GM18505 (cell line): ENCODE measurements around the gene GRIK5.

Source experiments
- ATAC-seq: cut with Tn5 transposase; IDR thresholded peaks from one replicate; pipeline ENCODE4 v1.9.1; 2021; ENCODE audit not compliant: unreplicated experiment
- POLR2A ChIP-seq: IDR thresholded peaks from 4 replicates; pipeline ENCODE4 v1.6.1; 2011; ENCODE audit warnings: borderline replicate concordance; ENCODE audit not compliant: insufficient read depth, insufficient read length; ENCODE audit errors: extremely low read depth

GRIK5 gene

DNA sequence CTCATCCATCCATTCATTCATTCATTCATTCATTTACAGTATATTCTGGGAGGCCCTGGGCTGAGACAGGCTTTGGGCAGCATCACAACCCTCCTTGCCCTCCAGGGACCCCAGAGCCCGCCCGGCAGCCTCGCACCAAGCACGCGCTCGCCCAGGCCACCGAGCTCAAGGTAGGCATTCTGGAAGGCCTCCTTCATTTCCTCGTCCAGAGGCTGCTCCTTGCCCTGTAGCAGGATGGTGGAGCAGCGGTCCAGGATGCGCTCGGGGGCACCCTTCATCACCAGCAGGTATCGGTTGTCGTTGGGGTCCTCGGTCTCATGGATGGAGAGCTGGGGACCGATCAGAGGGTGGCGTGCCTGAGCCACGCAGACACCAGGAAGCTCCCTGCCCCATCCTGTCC is 91.5 kb downstream of the GRIK5 start:
- no peak for ATAC-seq
- no peak for TF ChIP-seq POLR2A

- no peak for TF ChIP-seq POLR2A
- no peak for ATAC-seq
Observed at GRCh38 chr19:41977916-41978315, 92.1 kb downstream of the GRIK5 start.

- ATAC-seq: no peak
- no peak for TF ChIP-seq POLR2A
Observed at GRCh38 chr19:41974652-41975051, 95.4 kb downstream of the GRIK5 start.

DNA sequence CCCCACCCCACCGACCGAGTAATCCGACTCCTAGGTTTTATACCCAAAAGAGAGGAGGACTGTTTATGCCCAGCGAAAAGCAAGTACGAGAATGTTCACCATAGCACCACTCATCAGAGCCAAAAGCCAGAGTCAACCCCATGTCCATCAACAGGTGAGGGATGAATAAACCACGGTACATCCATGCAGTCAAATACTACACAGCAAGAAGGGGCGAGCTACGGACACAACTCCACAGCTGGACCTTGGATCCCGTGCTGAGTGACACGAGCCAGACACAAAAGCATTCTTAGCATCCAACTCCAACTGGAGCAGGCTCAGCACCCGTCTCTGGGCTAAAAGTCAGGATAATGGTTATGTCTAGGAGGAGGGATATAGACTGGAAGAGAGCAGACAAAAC is 98.6 kb downstream of the GRIK5 start:
- no peak for ATAC-seq

GRCh38 chr19:41969772-41970458 is 100.1 kb downstream of the GRIK5 start:
- no peak for ATAC-seq
- TF ChIP-seq POLR2A: no peak

More for the DNA sequence above, 98.6 kb downstream of the GRIK5 start:
- no peak for TF ChIP-seq POLR2A

- TF ChIP-seq POLR2A: no peak
- no peak for ATAC-seq
Observed at GRCh38 chr19:41968751-41969595, 101.0 kb downstream of the GRIK5 start.

GRCh38 chr19:41967054-41967783 is 102.8 kb downstream of the GRIK5 start:
- ATAC-seq: no peak
- TF ChIP-seq POLR2A: no peak

- TF ChIP-seq POLR2A: no peak
- no peak for ATAC-seq
Observed at GRCh38 chr19:41965106-41965505, 104.9 kb downstream of the GRIK5 start.

DNA sequence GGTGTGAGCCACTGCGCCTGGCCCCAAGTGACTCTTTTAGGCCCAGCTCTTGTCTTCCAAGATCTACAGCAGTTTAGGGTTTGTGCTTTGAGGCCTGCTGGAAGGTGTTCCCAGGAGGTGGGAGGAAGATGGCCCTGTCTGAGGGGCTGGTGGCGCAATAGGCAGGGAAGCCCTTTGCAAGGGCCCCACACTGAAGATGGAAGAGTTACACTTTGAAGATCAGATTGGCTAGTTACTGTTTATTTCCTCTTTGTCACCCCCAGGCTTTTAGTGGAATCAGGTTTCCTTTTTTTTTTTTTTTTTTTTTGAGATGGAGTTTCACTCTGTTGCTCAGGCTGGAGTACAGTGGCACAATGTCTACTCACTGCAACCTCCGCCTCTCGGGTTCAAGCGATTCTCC is 109.0 kb downstream of the GRIK5 start:
- no peak for ATAC-seq
- no peak for TF ChIP-seq POLR2A

- ATAC-seq: peak; percentile 82
- TF ChIP-seq POLR2A: peak; percentile 42
Observed at GRCh38 chr19:41959056-41960053, 110.7 kb downstream of the GRIK5 start, which contains the start of gene RABAC1. Gene RABAC1, minus strand, starts transcription at chr19:41959321. Its CDS starts 29 bp downstream, at chr19:41959292.

DNA sequence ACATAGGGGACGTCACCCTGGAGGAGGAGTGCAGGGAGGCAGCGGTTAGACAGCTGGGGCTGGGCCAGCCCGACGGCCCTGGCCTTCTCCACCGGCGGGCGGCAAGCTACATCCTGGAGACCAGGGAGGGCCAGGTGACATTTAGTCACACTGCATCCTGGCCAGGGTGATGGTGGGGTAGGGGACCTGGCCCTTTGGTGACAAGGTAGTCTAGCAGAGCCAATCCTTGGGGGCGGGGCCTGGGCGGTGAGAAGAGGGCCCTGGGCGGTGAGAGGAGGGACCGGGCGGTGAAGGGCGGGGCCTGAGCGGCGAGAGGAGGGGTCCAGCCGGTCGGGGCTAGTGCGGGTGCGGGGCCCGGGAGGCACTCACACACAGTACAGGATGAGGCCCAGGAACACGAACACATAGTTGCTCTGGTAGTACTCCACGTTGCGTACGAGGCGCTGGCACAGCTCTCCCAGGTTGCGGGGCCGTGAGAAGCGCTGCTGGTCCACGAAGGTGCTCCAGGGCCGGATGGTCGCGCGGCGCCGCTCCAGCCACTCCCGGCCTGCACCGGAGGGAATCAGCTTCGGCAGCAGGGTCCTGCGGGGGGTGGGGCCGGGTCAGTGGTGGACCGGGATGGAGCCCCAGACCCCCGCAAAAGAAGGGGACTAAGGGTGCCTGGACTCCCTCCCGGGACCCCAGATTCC is 111.5 kb downstream of the GRIK5 start:
- ATAC-seq: peak; percentile 35
- TF ChIP-seq POLR2A: peak; percentile 11
